ENCODE data around the gene IFNAR1. TPM values are rescaled to one million over a fixed set of nuclear protein-coding genes. Genes with fewer than 3 reads are reported as not detected.

The IFNAR1 gene
- total RNA-seq, 1 donor from 2014 or later: 42.8 TPM

DNA sequence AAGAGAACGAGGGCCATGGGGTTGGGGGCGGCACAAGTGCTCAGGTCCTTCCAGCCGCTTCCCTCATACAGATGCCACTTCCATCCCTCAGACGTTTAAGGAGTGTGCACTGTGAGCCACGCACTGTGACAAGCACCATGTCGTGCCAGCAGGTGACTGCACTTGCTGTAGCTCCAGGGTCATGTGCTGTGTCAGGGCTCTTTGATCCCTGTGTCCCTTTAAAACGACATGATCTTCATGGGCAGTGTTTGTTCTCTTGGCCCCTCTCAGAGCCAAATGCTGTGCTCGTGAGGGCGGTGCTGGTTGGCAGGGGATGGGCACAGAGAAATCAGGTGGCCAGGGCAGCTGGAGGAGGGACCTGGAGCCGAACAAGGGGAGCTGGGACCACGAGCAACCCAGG, 38.7 kb upstream of the IFNAR1 start:
- peak overlapping the region; percentile 87 for H3K27ac Mint-ChIP-seq (ENCODE audit: unreplicated experiment)
- TF ChIP-seq, protein P1, sequence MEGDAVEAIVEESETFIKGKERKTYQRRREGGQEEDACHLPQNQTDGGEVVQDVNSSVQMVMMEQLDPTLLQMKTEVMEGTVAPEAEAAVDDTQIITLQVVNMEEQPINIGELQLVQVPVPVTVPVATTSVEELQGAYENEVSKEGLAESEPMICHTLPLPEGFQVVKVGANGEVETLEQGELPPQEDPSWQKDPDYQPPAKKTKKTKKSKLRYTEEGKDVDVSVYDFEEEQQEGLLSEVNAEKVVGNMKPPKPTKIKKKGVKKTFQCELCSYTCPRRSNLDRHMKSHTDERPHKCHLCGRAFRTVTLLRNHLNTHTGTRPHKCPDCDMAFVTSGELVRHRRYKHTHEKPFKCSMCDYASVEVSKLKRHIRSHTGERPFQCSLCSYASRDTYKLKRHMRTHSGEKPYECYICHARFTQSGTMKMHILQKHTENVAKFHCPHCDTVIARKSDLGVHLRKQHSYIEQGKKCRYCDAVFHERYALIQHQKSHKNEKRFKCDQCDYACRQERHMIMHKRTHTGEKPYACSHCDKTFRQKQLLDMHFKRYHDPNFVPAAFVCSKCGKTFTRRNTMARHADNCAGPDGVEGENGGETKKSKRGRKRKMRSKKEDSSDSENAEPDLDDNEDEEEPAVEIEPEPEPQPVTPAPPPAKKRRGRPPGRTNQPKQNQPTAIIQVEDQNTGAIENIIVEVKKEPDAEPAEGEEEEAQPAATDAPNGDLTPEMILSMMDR (IDR thresholded peaks at IDR 0.05): no peak
- no peaks in the 10 kb centered on the region for H3K9me3 Mint-ChIP-seq (ENCODE audit: unreplicated experiment)
- H3K4me1 Mint-ChIP-seq (ENCODE audit: unreplicated experiment): peaks cover 45% of the 10 kb centered on the region
- no peak for DNase-seq (ENCODE audit: extremely low spot score, unreplicated experiment)
- peak overlapping the region; percentile 27 for H3K4me3 Mint-ChIP-seq (ENCODE audit: unreplicated experiment)
- no peaks in the 10 kb centered on the region for H3K27me3 Mint-ChIP-seq (ENCODE audit: unreplicated experiment)
- peaks cover 20% of the 10 kb centered on the region for H3K36me3 Mint-ChIP-seq (ENCODE audit: unreplicated experiment)

DNA sequence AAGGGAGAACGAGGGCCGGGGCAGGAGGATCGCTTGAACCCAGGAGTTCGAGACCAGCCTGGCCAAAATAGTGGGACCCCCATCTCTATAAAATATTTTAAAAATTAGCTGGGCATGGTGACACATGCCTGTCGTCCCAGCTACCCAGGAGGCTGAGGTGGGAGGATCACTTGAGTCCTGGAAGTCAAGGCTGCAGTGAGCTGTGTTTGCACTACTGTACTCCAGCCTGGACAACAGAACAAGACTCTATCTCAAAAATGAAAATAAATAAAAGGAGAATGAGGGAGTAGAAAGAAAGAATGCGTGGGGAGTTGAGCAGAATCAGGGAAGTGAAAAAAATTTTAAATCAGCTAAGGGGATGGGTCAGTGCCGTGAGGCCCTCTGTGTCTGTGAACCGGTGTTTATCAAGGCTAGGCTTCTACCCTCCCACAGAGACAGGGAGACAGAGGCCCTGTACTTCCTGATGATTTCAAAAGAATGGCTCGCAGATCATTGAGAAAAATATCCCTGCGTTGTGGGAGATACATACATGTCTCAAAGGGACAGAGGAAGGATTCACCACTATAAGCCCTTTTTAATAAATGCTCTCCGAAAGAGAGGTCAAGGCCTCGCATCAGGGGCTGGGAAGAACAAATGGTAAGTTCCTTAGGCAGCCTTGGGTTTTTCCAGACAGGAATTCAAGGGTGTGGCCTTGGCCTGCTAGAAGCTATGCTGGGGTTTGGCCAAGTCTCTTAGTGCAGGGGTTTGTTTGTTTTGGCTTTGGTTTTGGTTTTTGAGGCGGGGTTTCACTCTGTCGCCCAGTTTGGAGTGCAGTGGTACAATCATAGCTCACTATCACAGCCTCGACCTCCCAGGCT, 37.9 kb upstream of the IFNAR1 start:
- H3K4me1 Mint-ChIP-seq (ENCODE audit: unreplicated experiment): peaks cover 45% of the 10 kb centered on the region
- DNase-seq (ENCODE audit: extremely low spot score, unreplicated experiment): no peak
- H3K4me3 Mint-ChIP-seq (ENCODE audit: unreplicated experiment): peak overlapping the region; percentile 27
- H3K27ac Mint-ChIP-seq (ENCODE audit: unreplicated experiment): peak overlapping the region; percentile 87
- TF ChIP-seq, protein P1 (IDR thresholded peaks at IDR 0.05): no peak
- H3K9me3 Mint-ChIP-seq (ENCODE audit: unreplicated experiment): no peaks in the 10 kb centered on the region
- no peaks in the 10 kb centered on the region for H3K27me3 Mint-ChIP-seq (ENCODE audit: unreplicated experiment)
- peaks cover 20% of the 10 kb centered on the region for H3K36me3 Mint-ChIP-seq (ENCODE audit: unreplicated experiment)

DNA sequence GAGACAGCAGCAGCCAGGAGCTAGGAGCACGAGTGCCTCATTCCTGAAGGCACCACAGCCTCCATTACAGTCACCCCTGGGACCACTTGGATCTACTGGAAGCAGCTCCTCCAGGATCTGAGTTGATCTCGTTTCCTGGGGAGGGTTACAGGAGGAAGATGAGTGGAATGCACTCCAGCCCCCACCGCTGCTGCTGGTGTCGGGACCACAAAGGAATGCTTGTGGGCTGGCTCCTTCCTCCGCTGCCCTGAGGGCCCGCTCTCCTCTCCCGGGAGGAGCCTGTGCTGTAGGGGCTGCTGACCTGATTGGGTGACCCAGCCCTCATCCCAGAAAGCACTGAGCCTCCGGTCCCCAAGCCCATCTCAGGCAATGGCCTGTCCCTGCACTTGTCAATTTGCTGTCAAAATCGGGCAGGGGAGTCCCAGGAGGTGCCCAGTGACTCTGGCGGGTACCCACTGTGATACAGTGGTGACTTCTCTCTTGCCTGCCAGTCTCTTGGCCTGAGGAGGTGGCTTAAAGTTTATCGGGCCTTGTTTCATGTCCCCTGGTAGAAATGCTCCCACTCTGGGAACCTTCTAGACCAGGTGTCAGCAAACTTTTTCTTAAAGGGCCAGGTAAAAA, 35.5 kb upstream of the IFNAR1 start:
- TF ChIP-seq, protein P1 (IDR thresholded peaks at IDR 0.05): no peak
- no peak for DNase-seq (ENCODE audit: extremely low spot score, unreplicated experiment)
- peaks cover 23% of the 10 kb centered on the region for H3K36me3 Mint-ChIP-seq (ENCODE audit: unreplicated experiment)
- peaks cover 45% of the 10 kb centered on the region for H3K4me1 Mint-ChIP-seq (ENCODE audit: unreplicated experiment)
- H3K27ac Mint-ChIP-seq (ENCODE audit: unreplicated experiment): peak overlapping the region; percentile 48
- H3K9me3 Mint-ChIP-seq (ENCODE audit: unreplicated experiment): no peaks in the 10 kb centered on the region
- H3K4me3 Mint-ChIP-seq (ENCODE audit: unreplicated experiment): no peak overlapping the region
- H3K27me3 Mint-ChIP-seq (ENCODE audit: unreplicated experiment): no peaks in the 10 kb centered on the region

DNA sequence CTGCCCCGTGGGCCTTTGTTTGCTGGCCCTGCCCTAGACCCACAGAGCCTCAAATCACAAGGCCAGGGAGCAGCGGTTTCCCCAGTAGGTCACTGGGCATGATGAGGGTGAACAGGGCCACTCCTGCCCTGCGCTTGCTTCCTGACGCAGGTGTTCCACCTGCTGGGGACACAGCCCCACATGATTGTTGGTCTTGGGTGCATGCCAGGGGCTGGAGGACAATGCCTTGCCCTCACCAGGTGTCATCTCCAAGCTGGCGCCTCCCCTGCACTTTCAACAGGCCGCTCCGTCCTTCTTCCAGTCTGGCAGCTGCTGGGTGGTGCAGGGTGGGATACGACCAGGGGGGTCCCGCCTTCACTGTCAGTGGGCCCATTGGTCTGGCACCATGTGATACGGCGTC, 34.3 kb upstream of the IFNAR1 start:
- no peak for DNase-seq (ENCODE audit: extremely low spot score, unreplicated experiment)
- H3K27ac Mint-ChIP-seq (ENCODE audit: unreplicated experiment): no peak overlapping the region
- no peak overlapping the region for H3K4me3 Mint-ChIP-seq (ENCODE audit: unreplicated experiment)
- H3K9me3 Mint-ChIP-seq (ENCODE audit: unreplicated experiment): no peaks in the 10 kb centered on the region
- peaks cover 44% of the 10 kb centered on the region for H3K4me1 Mint-ChIP-seq (ENCODE audit: unreplicated experiment)
- H3K36me3 Mint-ChIP-seq (ENCODE audit: unreplicated experiment): peaks cover 16% of the 10 kb centered on the region
- TF ChIP-seq, protein P1 (IDR thresholded peaks at IDR 0.05): no peak
- no peaks in the 10 kb centered on the region for H3K27me3 Mint-ChIP-seq (ENCODE audit: unreplicated experiment)

DNA sequence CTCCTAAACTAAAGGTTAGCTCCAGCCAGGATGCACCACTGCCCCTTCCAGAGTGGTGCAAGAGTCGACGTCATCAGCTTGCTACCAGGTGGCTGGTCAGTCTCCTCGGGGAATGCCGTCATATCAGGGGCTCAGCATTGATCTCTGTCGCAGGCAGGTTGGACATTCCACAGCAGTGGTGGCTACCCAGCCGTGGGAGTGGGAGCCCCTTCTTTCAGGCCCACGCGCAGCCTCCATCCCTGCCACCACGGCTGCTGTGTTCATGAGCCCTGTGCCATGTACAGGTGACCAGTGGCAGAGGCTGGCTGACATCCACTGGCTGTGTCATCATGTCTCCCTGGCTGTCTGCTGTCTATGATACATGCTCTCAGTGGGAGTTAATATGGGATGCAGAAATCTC, 33.1 kb upstream of the IFNAR1 start:
- no peak overlapping the region for H3K27ac Mint-ChIP-seq (ENCODE audit: unreplicated experiment)
- H3K36me3 Mint-ChIP-seq (ENCODE audit: unreplicated experiment): peaks cover 12% of the 10 kb centered on the region
- TF ChIP-seq, protein P1 (IDR thresholded peaks at IDR 0.05): no peak
- H3K4me1 Mint-ChIP-seq (ENCODE audit: unreplicated experiment): peaks cover 32% of the 10 kb centered on the region
- DNase-seq (ENCODE audit: extremely low spot score, unreplicated experiment): no peak
- H3K9me3 Mint-ChIP-seq (ENCODE audit: unreplicated experiment): no peaks in the 10 kb centered on the region
- no peak overlapping the region for H3K4me3 Mint-ChIP-seq (ENCODE audit: unreplicated experiment)
- no peaks in the 10 kb centered on the region for H3K27me3 Mint-ChIP-seq (ENCODE audit: unreplicated experiment)
